Spinal cord (tissue), 10 donors: ENCODE results near the gene FAM151A. TPM values are rescaled to one million over a fixed set of nuclear protein-coding genes. Genes with fewer than 3 reads are reported as not detected.
"Not testable (repeated sequence)": the region's sequence is repeated elsewhere in the genome, so short reads cannot be mapped to it uniquely, and the experiment has no call there.

Source experiments
- DNase-seq, 6 donors: peaks; one replicate each; pipeline versions ENCODE4 v3.0.0 to v3.0.0-alpha.2; 2013 to 2015; ENCODE audit warnings: low spot score in 6 of 6, low read depth in 4 of 6
- H3K27ac ChIP-seq: one replicate; pipeline ENCODE4 v1.5.1; 2013; ENCODE audit warnings: low read depth, low read length, control low read depth
- H3K27me3 ChIP-seq: one replicate; pipeline ENCODE4 v1.6.1; 2013; ENCODE audit warnings: low read length; ENCODE audit not compliant: control insufficient read depth, insufficient read depth
- H3K36me3 ChIP-seq: one replicate; pipeline ENCODE4 v1.6.1; 2013; ENCODE audit warnings: low read length; ENCODE audit not compliant: control insufficient read depth, insufficient read depth
- H3K4me1 ChIP-seq: one replicate; pipeline ENCODE4 v1.6.1; 2013; ENCODE audit warnings: low read length; ENCODE audit not compliant: control insufficient read depth, insufficient read depth
- H3K4me3 ChIP-seq: one replicate; pipeline ENCODE4 v1.5.1; 2013; ENCODE audit warnings: low read depth, low read length, control low read depth
- H3K9me3 ChIP-seq: one replicate; pipeline ENCODE4 v1.6.1; 2013; ENCODE audit warnings: low read length; ENCODE audit not compliant: control insufficient read depth, insufficient read depth
- WGBS: methylation state at CpG from one replicate; pipeline ENCODE4 v1.1.5; 2013; ENCODE audit warnings: missing lambda C conversion rate; ENCODE audit not compliant: insufficient coverage; 5-methylcytosine and 5-hydroxymethylcytosine counted together
- polyA plus RNA-seq, 2 donors: library from polyadenylated mRNA; unstranded; fragments of 120-200 nt; gene quantifications; one replicate each; pipeline ENCODE4 v1.2.1, GENCODE V29; 2013; ENCODE audit not compliant: insufficient read length in 2 of 2
- total RNA-seq, 2 donors: library from RNA; depleted of rRNA in 1 of 2; stranded (reverse); fragments of 120-200 nt in 1 of 2; fragments of >200 nt in 1 of 2; gene quantifications; one replicate each; pipeline versions ENCODE4 v1.2.3 to v1.2.4, GENCODE V29; 2013 to 2014
- donor health status: healthy.

FAM151A gene
- total and polyA plus RNA-seq, 4 donors = 0.22 to 0.98 TPM; not detected in 2

DNA sequence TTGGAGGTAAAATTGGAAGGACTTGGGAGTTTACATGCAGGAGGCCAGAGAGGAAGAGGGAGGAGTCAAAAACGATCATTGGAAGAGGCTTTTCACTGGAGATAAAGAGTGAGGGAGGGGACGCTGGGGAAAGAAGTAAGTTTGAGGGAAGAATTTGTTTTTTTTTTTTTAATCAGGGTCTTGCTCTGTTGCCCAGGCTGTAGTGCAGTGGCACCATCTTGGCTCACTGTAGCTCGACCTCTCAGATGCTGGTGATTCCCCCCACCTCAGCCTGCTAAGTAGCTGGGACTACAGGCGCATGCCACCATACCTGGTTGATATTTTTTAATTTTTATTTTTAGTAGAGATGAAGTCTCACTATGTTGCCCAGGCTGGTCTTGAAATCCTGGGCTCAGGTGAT lies 17.0 kb upstream of the FAM151A start:
- Histone ChIP-seq H3K9me3 (peaks cover 3% of the 10 kb centered on the region), H3K27me3 (no peaks in the 10 kb centered on the region), H3K27ac (no peak overlapping the region), H3K4me3 (no peak overlapping the region), H3K36me3 (no peaks in the 10 kb centered on the region), H3K4me1 (no peaks in the 10 kb centered on the region)
- no peak for DNase-seq
- WGBS = 39% methylated on average over 2 of the region's 4 CpGs

DNA sequence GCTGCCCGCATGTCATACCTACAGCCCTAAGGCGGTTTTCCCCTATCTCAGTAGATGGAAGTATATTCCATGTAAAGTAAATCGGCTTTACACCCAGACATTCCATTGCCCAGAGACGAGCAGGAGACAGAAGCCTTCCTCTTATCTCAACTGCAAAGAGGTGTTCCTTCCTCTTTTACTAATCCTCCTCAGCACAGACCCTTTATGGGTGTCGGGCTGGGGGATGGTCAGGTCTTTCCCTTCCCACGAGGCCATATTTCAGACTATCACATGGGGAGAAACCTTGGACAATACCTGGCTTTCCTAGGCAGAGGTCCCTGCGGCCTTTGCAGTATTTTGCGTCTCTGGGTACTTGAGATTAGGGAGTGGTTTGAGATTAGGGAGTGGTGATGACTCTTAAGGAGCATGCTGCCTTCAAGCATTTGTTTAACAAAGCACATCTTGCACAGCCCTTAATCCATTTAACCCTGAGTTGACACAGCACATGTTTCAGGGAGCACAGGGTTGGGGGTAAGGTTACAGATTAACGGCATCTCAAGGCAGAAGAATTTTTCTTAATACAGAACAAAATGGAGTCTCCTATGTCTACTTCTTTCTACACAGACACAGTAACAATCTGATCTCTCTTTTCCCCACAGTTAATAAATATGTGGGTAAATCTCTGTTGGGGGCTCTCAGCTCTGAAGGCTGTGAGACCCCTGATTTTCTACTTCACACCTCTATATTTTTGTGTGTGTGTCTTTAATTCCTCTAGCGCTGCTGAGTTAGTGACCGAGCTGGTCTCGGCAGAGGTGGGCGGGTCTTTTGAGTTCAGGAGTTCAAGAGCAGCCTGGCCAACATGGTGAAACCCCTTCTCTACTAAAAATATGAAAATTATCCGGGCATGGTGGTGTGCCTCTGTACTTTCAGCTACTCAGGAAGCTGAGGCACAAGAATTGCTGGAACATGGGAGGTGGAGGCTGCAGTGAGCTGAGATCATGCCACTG lies 13.4 kb upstream of the FAM151A start:
- WGBS = no CpG with 5 or more reads among the region's 14 CpGs
- H3K27me3 ChIP-seq, H3K27ac ChIP-seq, H3K4me1 ChIP-seq, H3K4me3 ChIP-seq, DNase-seq, H3K36me3 ChIP-seq, H3K9me3 ChIP-seq: not testable (repeated sequence)

DNA sequence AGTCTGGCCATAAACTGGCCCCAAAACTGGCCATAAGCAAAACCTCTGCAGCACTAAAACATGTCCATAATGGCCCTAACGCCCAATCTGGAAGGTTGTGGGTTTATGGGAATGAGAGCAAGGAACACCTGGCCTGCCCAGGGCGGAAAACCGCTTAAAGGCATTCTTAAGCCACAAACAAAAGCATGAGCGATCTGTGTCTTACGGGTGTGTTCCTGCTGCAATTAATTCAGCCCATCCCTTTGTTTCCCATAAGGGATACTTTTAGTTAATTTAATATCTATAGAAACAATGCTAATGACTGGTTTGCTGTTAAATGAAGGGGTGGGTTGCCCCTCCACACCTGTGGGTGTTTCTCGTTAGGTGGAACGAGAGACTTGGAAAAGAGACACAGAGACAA lies 12.5 kb upstream of the FAM151A start:
- H3K9me3 ChIP-seq, H3K27me3 ChIP-seq, H3K36me3 ChIP-seq, H3K27ac ChIP-seq, H3K4me3 ChIP-seq, DNase-seq, H3K4me1 ChIP-seq: not testable (repeated sequence)
- WGBS = 100% methylated on average over 2 of the region's 7 CpGs

DNA sequence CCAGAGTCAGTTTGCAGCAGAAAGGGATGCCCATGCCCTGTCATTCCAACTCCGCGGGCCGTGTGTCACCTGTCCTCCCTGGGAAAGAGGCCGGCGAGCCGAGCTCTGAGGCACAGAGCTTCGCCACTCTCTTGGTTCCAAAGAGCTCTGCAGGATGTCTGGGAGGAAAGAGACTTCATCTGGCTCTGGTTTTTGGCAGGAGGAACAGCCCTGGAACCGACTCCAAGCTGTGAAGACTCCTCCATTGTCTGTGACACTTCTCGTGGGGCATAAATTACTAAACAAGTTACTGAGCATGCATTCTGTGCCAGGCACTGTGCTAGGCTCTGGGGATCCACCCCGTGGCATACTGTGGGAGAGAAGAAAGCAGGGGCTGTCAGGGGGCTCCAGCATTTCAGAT lies 3.9 kb upstream of the FAM151A start:
- 30% methylated on average over 5 of the region's 10 CpGs for WGBS
- DNase-seq = peak in 5 of 6 donors; percentile 13 to 58 (median 38)
- no peaks in the 10 kb centered on the region for H3K36me3 ChIP-seq

DNA sequence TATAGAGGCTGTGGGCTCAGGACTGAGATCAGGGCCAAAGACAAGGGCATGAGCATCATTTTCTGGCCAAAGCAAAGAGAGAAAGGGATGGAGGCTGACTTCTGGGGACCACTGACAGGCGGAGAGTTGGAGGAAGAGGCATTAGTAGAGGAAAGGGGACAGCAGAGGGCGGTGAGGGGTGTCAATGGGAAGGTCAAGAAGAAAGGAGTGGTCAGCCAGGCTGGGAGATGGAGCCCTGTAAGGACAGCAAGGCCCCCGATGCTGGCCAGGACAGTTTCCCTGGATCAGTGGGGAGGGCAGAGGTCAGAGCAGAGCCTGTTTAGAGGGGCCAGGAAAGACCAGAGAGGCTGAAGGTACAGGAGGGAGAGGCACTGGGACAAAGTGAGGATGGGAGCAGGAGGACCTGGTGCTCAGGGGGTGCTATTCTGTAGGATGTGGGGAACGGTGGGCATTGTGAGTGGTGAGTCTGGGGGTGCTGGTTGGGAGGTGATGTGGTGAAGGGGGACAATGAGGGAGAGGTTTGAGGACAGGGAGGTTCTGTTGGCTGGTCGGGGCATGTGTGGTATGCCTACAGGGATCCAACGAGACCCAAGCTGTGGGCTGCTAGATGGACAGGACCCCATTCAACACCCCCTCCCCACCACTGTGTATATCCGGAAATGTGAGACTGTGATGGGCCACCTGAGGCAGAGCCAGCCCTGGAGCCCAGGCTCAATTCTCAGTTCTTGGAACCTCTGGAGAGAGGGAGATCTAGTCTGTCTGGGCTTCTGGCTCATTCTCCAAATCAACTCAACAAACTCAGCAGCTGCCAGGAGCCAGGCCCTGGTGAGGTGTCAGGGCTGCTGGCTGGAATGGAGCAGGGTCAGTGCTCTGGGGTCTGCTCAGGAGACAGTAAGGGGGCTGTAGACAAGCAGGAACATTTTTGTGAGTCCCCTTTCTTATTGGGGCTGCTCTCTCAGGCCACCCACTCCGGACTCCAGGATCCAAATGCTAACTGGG lies 1.4 kb upstream of the FAM151A start:
- Histone ChIP-seq H3K27ac (no peak overlapping the region), H3K4me3 (no peak overlapping the region), H3K9me3 (no peaks in the 10 kb centered on the region), H3K27me3 (no peaks in the 10 kb centered on the region), H3K36me3 (no peaks in the 10 kb centered on the region), H3K4me1 (peaks cover 17% of the 10 kb centered on the region)
- 71% methylated on average over 4 of the region's 8 CpGs for WGBS
- no peak for DNase-seq

More for the DNA sequence above, 3.9 kb upstream of the FAM151A start:
- peaks cover 3% of the 10 kb centered on the region for H3K27me3 ChIP-seq
- H3K4me1 ChIP-seq = peaks cover 15% of the 10 kb centered on the region
- H3K4me3 ChIP-seq = no peak overlapping the region
- peak overlapping the region; percentile 33 for H3K27ac ChIP-seq
- no peaks in the 10 kb centered on the region for H3K9me3 ChIP-seq

DNA sequence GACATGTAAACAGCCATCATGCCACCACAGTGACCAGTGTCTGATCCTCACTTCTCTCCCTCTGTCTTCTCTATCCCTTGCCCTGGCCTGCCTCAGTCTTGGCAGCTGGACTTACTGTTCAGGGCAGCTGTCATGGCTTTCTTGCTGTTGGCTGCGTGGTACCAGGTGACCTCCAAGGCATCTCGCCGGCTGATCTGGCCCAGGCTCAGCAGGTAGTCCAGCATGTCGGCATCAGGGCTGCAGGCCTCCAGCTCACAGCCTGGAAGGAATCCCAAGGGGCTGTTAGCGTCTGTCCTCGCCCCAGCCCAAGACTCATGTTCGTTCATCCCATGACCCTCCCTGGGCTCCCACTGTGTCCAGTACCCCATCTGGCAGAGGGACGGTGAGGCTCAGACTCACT lies 3.6 kb downstream of the FAM151A start:
- 52% methylated on average over 8 of the region's 8 CpGs for WGBS
- DNase-seq = no peak
- H3K27ac ChIP-seq = no peak overlapping the region
- no peaks in the 10 kb centered on the region for H3K36me3 ChIP-seq
- peaks cover 4% of the 10 kb centered on the region for H3K4me1 ChIP-seq
- H3K9me3 ChIP-seq = no peaks in the 10 kb centered on the region
- H3K4me3 ChIP-seq = no peak overlapping the region
- H3K27me3 ChIP-seq = peaks cover 2% of the 10 kb centered on the region

DNA sequence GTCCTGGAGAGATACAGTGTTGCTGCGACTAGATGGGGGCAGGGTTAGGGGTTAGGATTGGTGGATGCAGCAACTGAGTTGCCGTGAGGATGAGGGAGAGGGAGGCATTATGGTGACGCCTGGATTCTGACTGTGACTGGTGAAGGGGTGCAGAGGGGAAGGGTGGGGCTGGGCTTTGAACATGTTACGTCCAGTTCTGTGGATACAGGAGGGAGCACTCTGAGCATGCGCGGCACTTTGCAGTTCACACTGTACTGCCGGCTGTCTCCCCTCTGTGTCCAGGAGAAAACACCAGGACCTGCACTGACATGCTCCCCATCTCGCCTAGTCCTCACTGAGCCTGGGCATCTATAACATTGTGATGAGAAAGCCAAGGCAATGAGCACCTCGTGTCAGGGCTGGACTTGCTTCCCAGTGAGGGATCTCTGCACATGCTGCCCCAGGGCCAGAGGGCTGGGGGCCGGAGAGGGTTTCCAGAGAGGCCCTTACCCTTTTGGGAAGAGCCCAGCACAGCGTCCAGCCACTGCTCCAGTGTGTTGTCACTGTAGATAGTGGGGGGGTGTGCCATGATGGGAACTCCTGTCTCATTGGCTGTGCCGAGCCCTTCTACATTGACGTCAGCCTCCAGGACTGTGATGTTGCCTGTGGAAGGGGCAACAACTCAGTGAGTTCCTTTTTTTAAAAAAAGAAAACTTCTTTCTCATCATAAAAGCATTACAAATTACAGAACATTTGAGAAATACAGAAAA lies 7.6 kb downstream of the FAM151A start:
- DNase-seq = no peak
- Histone ChIP-seq H3K4me3 (no peak overlapping the region), H3K27ac (no peak overlapping the region), H3K36me3 (peaks cover 3% of the 10 kb centered on the region), H3K4me1 (no peaks in the 10 kb centered on the region), H3K27me3 (peaks cover 2% of the 10 kb centered on the region), H3K9me3 (no peaks in the 10 kb centered on the region)
- 68% methylated on average over 8 of the region's 13 CpGs for WGBS

DNA sequence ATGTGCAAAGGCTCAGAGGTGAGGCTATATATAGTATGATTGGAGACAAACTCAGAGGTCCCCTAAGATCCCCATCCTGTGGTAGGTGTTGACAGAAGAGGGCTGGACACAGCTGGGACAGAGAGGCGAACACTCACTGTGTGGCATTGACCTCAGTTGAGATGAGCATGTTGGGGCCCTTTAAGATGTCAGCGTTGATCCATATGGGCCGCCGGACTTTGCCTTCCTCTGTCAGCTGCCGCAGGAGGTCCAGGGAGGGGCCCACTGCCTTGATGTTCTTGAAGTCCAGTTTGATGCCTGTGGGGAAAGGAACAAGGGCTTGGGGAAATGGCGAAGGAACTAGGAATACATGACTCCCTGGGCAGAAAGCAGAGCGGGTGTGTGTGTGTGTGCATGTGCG lies 8.8 kb downstream of the FAM151A start:
- WGBS = 67% methylated on average over 8 of the region's 8 CpGs

DNA sequence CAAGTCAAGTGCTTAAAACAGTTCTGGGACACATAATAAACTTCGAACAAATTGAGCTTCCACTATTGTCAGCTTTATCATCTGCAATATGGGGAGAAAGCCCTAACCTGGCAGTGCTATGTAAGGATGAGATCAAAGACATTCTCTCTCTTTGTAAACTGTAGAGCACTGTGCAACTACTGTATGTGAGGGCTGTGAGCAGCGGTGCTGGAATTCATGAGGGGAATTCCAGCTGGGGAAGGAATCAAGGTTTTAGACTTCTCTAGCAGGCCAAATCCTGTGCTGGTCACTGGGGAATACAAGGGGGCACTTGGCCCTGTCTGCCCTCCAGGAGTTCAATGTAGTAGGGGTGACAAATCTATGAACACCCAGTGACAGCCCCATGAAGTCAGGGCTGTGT lies 9.3 kb downstream of the FAM151A start:
- peaks cover 10% of the 10 kb centered on the region for H3K36me3 ChIP-seq
- no peak for DNase-seq
- peaks cover 8% of the 10 kb centered on the region for H3K4me1 ChIP-seq
- 88% methylated on average over 1 of the region's 2 CpGs for WGBS
- no peaks in the 10 kb centered on the region for H3K9me3 ChIP-seq
- H3K27ac ChIP-seq = no peak overlapping the region
- peaks cover 2% of the 10 kb centered on the region for H3K27me3 ChIP-seq
- no peak overlapping the region for H3K4me3 ChIP-seq

More for the DNA sequence above, 8.8 kb downstream of the FAM151A start:
- Histone ChIP-seq H3K27me3 (peaks cover 2% of the 10 kb centered on the region), H3K36me3 (peaks cover 5% of the 10 kb centered on the region), H3K4me1 (peaks cover 3% of the 10 kb centered on the region), H3K9me3 (no peaks in the 10 kb centered on the region), H3K4me3 (no peak overlapping the region), H3K27ac (no peak overlapping the region)
- no peak for DNase-seq
